GM19452 (cell line): ENCODE results near the gene NPIPB6.

Source experiments
- ATAC-seq: cut with Tn5 transposase; IDR thresholded peaks from one replicate; pipeline ENCODE4 v1.9.1; 2021; ENCODE audit not compliant: unreplicated experiment

The NPIPB6 gene

DNA sequence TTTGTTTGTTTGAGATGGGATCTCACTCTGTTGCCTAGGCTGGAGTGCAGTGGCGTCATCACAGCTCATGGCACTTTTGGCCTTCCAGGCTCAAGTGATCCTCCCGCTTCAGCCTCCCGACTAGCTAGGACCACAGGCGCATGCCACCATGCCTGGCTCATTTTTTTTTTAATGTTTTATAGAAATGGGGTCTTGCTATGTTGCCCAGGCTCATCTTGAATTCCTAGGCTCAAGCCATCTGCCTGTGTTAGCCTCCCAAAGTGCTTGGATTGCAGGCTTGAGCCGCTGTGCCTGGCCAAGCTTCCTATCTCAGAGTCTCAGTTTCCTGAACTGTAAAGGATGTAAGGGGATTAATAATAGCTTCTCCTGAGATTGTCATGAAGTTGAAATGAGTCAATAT is 63.0 kb downstream of the NPIPB6 start:
- ATAC-seq, result no peak

GRCh38 chr16:28298511-28298878 is 64.8 kb downstream of the NPIPB6 start:
- no peak for ATAC-seq

DNA sequence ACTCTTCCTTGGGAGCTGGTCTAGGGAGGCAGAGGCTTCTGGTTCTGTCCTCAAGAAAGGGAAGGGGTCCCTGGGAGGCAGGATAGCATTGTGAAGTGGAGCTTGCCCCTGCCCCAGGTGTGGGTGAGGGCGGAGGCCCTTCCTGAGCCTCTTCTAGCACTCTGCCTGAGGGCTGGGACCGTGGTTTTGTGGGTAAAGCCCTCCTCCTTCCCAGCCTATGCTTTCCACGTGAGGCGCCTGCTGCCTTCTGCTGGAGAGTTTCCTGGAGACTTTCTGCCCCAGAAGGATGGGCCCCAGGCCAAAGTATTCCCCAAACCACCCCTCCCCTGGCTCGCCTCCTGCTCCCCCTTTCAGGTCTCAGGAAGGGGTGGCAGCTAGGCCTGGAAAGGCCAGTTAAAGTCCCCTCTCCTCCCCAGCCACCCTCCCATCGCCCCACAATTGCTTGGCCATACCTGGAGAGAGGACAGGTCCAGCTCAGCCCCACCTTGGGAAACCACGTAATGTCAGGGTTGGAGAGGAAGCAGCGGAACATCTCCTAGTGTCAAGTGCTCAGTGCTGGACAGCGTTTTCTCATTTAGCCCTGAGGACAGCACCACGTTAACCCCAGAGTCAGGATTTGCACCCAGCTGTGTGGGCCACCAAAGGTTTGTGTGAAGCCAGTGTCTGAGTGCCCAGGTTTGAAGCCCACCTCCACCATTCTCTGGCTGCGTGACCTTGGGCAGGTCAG is 65.4 kb downstream of the NPIPB6 start:
- ATAC-seq, result no peak

DNA sequence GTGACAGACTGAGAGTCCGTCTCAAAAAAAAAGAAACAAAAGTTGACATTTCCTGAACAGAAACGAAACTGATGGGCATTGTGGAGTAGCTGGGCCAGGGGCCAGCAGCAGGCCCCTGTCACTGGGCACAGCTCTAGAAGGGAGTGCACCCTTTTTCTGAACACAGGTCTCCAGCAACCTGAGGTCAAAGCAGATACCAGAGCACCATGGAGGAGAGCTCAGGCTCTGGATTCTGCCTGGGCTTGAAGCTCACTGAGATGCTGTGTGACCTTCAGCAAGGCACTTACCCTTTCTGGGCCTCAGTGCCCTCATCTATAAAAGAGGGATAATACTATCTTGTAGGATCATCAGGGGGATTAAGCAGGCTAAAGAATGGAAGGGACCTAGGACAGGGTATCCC is 66.0 kb downstream of the NPIPB6 start:
- no peak for ATAC-seq

GRCh38 chr16:28295276-28295675 is 68.0 kb downstream of the NPIPB6 start:
- ATAC-seq, result no peak

DNA sequence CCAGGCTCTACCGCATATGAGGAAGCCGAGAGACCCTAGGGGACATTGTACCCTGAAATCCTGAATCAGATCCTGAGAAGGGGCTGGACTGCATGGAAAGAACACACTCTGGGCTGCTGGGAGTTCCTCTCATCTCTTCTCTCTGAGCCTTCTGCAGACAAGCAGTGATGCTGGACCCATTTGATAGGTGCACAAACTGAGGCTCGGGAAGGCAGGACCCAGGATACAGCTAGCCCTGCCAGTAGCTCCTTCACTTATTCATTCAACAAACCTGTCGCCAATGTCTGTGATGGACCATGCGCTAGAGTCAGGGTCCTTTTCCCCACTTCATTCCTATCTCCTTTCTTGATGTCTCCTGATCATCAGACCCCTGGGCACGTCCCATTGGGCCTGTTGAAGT is 69.1 kb downstream of the NPIPB6 start:
- ATAC-seq, result no peak

GRCh38 chr16:28293601-28293960 is 69.7 kb downstream of the NPIPB6 start:
- ATAC-seq, result no peak

- no peak for ATAC-seq
Observed at GRCh38 chr16:28292731-28293600, 70.3 kb downstream of the NPIPB6 start.
